Fibroblast of skin of left quadriceps (primary cell): ENCODE measurements around the gene MRPL52.
"Not testable (repeated sequence)": the region's sequence is repeated elsewhere in the genome, so short reads cannot be mapped to it uniquely, and the experiment has no call there.

ENCODE experiments used
- DNase-seq, 2 experiments: peaks; one replicate each; pipeline ENCODE4 v3.0.0-alpha.2; 2013; ENCODE audit warnings: low read depth in 2 of 2

The MRPL52 gene

GRCh38 chr14:22808388-22809209 lies 21.1 kb upstream of the MRPL52 start:
- no peak for DNase-seq

- no peak for DNase-seq
Measured at GRCh38 chr14:22811722-22812121, 18.0 kb upstream of the MRPL52 start.

- no peak for DNase-seq
Measured at GRCh38 chr14:22812744-22813143, 16.9 kb upstream of the MRPL52 start.

GRCh38 chr14:22813145-22813544 lies 16.5 kb upstream of the MRPL52 start:
- DNase-seq = no peak

GRCh38 chr14:22814373-22814772 lies 15.3 kb upstream of the MRPL52 start:
- DNase-seq = no peak

- DNase-seq = no peak
Measured at GRCh38 chr14:22814941-22815713, 14.6 kb upstream of the MRPL52 start, which contains the start of gene SLC7A7. SLC7A7 (minus strand) TSS chr14:22815435; CDS start chr14:22813398, 2,037 bp downstream.

GRCh38 chr14:22819151-22819988 lies 10.3 kb upstream of the MRPL52 start:
- DNase-seq = no peak

GRCh38 chr14:22820731-22821130 lies 9.0 kb upstream of the MRPL52 start:
- no peak for DNase-seq

GRCh38 chr14:22821193-22822015 lies 8.3 kb upstream of the MRPL52 start:
- DNase-seq = no peak

GRCh38 chr14:22822016-22822570 lies 7.6 kb upstream of the MRPL52 start:
- no peak for DNase-seq

GRCh38 chr14:22822571-22823098 lies 7.1 kb upstream of the MRPL52 start:
- peak; percentile 86 for DNase-seq

- peak; percentile 72 to 76 for DNase-seq
Measured at GRCh38 chr14:22824711-22825359, 4.9 kb upstream of the MRPL52 start.

GRCh38 chr14:22829076-22829660 lies 519 bp upstream of the MRPL52 start:
- DNase-seq = not testable (repeated sequence)

GRCh38 chr14:22830443-22831010 lies 840 bp downstream of the MRPL52 start:
- DNase-seq = no peak

- no peak for DNase-seq
Measured at GRCh38 chr14:22835505-22835904, 5.8 kb downstream of the MRPL52 start.

- peak; percentile 82 to 83 for DNase-seq
Measured at GRCh38 chr14:22836301-22837113, 6.8 kb downstream of the MRPL52 start, which contains the start of gene MMP14. MMP14 (plus strand) TSS chr14:22836585; CDS start chr14:22836818, 233 bp downstream.

GRCh38 chr14:22837114-22837749 lies 7.5 kb downstream of the MRPL52 start:
- no peak for DNase-seq
